ENCODE results near the gene CCND1.

Gene CCND1

GRCh38 chr11:69654660-69655478 lies 13.9 kb downstream of the CCND1 start:
- DNase-seq = peak; percentile 73

- no peak for DNase-seq
These were observed 14.8 kb downstream of the CCND1 start for GRCh38 chr11:69655479-69656428.

GRCh38 chr11:69656536-69657455 lies 15.8 kb downstream of the CCND1 start:
- no peak for DNase-seq

GRCh38 chr11:69657456-69657910 lies 16.5 kb downstream of the CCND1 start:
- no peak for DNase-seq

- no peak for DNase-seq
These were observed 17.1 kb downstream of the CCND1 start for GRCh38 chr11:69657911-69658625.

GRCh38 chr11:69658626-69659450 lies 17.9 kb downstream of the CCND1 start:
- DNase-seq = no peak

GRCh38 chr11:69659591-69659990 lies 18.6 kb downstream of the CCND1 start:
- DNase-seq = no peak

GRCh38 chr11:69660001-69660500 lies 19.1 kb downstream of the CCND1 start:
- no peak for DNase-seq

GRCh38 chr11:69661413-69661715 lies 20.4 kb downstream of the CCND1 start:
- DNase-seq = no peak

GRCh38 chr11:69662021-69662698 lies 21.2 kb downstream of the CCND1 start:
- DNase-seq = no peak

- DNase-seq = no peak
These were observed 21.9 kb downstream of the CCND1 start for GRCh38 chr11:69662806-69663205.

GRCh38 chr11:69663326-69663725 lies 22.4 kb downstream of the CCND1 start:
- DNase-seq = no peak

GRCh38 chr11:69664103-69664775 lies 23.3 kb downstream of the CCND1 start:
- DNase-seq = no peak

GRCh38 chr11:69664901-69665300 lies 23.9 kb downstream of the CCND1 start:
- no peak for DNase-seq

- DNase-seq = no peak
These were observed 24.7 kb downstream of the CCND1 start for GRCh38 chr11:69665669-69666068.

- DNase-seq = no peak
These were observed 25.3 kb downstream of the CCND1 start for GRCh38 chr11:69666261-69666660.

GRCh38 chr11:69666752-69667536 lies 26.0 kb downstream of the CCND1 start:
- DNase-seq = no peak

- no peak for DNase-seq
These were observed 27.0 kb downstream of the CCND1 start for GRCh38 chr11:69667619-69668604.

All from kidney glomerular epithelial cell (primary cell).